Measurements from ENCODE around the gene C2orf69.

- TF ChIP-seq EZH2 (IDR thresholded peaks at IDR 0.05; ENCODE audit: low read length, unreplicated experiment) (no peak), CTCF (conservative IDR thresholded peaks at IDR 0.05; ENCODE audit: low read depth, low read length) (no peak), EZH2phosphoT487 (IDR thresholded peaks at IDR 0.05; ENCODE audit: borderline replicate concordance, low read length) (no peak)
Measured at GRCh38 chr2:199883474-199884212, 27.4 kb upstream of the C2orf69 start.
